Astrocyte of the spinal cord (primary cell): ENCODE measurements around the gene HELZ.
"Not testable (repeated sequence)": the region's sequence is repeated elsewhere in the genome, so short reads cannot be mapped to it uniquely, and the experiment has no call there.

Experiments used
- DNase-seq: peaks from one replicate; pipeline ENCODE4 v3.0.0; 2011; ENCODE audit warnings: low read depth, low spot score
- H3K4me3 ChIP-seq: 2 replicates; pipeline ENCODE4 v1.5.1; 2011; ENCODE audit warnings: low read depth, mild to moderate bottlenecking, low read length, moderate library complexity
- CTCF ChIP-seq: IDR thresholded peaks from 2 replicates; pipeline ENCODE4 v1.5.1; 2012; ENCODE audit warnings: low read depth, mild to moderate bottlenecking, low read length, inconsistent platforms
- in situ Hi-C: cut with HindIII; loops from 2 replicates; pipeline ENCODE4 v1.10.0; 2017; ENCODE audit warnings: low sequenced_read_pairs

HELZ gene

DNA sequence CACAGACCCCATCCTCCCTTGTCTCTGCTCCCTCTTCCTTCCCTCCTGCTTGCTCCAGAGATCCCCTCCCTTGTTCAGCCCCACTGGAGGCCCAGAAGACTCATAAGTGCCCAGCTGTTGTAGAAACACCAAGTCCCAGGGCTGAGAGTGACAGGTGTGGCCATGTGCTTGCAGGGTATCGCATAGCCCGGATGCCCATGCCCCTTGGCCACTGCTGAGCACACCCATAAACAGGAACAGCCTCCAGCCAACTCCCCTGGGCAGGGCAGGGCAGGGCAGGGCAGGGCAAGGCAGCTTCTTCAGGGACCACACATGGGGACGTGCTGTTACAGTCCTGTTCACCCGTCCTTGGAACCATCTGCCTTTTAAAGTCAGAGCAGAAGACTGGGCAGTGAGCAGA lies 198.6 kb downstream of the HELZ start:
- no peak for TF ChIP-seq CTCF
- H3K4me3 ChIP-seq, result no peak overlapping the region
- DNase-seq, result no peak
- in situ Hi-C loops, result no loop called here

DNA sequence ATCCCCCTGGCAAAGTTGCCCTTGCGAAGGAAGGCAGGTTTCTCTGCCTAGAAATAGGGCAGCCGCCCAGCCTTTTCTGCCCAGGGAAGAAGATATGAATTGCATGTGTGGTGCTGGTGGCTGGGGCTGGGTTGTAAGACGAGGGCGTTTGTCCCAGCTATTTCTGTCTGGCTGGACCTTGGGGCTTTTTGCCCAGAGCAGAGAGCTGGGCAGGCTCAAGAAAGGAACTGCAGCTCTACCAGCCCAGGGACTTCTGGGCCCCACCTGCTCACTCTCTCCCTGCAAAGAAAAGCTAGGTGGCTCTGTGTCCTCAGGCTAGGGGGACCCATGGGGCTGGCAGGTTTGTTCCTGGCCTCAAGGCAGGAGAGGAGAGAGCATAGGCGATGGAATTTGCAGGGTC lies 200.1 kb downstream of the HELZ start:
- no peak overlapping the region for H3K4me3 ChIP-seq
- in situ Hi-C loops, result no loop called here
- no peak for TF ChIP-seq CTCF
- DNase-seq, result no peak

- DNase-seq, result no peak
- H3K4me3 ChIP-seq, result no peak within 1 kb of the TSS
- no peak for TF ChIP-seq CTCF
- in situ Hi-C loops, result no loop called here
Observed at GRCh38 chr17:67044016-67044772, 200.8 kb downstream of the HELZ start, which contains the start of gene CACNG1. TSS of gene CACNG1 (plus strand) at chr17:67044554. CDS start at chr17:67044661, 107 bp downstream.

GRCh38 chr17:67043283-67043682 lies 201.7 kb downstream of the HELZ start:
- DNase-seq, result no peak
- no peak overlapping the region for H3K4me3 ChIP-seq
- no peak for TF ChIP-seq CTCF
- in situ Hi-C loops, result no loop called here

- in situ Hi-C loops, result no loop called here
- H3K4me3 ChIP-seq, result no peak overlapping the region
- no peak for TF ChIP-seq CTCF
- no peak for DNase-seq
Observed at GRCh38 chr17:67041941-67042899, 202.8 kb downstream of the HELZ start.

DNA sequence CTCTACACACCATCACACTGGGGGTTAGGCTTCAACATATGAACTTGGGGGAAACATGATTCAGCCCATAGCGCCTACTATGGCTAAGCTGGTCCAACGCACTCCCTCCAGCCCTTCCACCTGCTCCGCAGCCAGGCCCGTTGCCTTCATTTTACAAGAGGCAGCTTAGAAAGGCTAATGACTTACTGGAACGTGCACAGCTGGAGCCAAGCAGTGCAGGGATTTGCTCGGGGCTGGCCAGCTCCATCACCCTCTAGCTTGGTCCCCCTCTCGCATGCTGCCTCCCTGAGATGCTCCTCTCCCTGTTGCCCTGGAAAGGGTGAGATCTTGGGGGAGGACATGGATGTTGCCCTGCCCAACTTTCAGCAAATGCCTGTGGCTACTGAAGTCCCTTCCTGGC lies 203.5 kb downstream of the HELZ start:
- in situ Hi-C loops, result no loop called here
- no peak for TF ChIP-seq CTCF
- H3K4me3 ChIP-seq, result no peak overlapping the region
- no peak for DNase-seq

DNA sequence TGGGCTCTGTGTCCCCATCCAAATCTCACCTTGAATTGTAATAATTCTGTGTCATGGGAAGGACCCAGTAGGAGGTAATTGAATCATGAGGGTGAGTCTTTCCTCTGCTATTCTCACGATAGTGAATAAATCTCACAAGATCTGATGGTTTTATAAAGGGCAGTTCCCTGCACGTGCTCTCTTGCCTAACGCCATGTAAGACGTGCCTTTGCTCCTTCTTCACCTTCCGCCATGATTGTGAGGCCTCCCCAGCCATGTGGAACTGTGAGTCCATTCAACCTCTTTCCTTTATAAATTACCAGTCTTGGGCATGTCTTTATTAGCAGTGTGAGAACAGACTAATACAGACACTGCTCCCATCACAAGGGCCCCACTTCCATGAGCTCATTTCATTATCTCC lies 203.9 kb downstream of the HELZ start:
- H3K4me3 ChIP-seq, in situ Hi-C loops, DNase-seq: not testable (repeated sequence)
